ENCODE results near the gene TRIP12. TPM values are rescaled to one million over a fixed set of nuclear protein-coding genes. Genes with fewer than 3 reads are reported as not detected.
"Not testable (repeated sequence)": the region's sequence is repeated elsewhere in the genome, so short reads cannot be mapped to it uniquely, and the experiment has no call there.

The TRIP12 gene
- total and polyA plus RNA-seq, 10 donors: 15.3 to 263 (median 189) TPM

GRCh38 chr2:229925201-229925600, 3.4 kb upstream of the TRIP12 start:
- intact Hi-C loops (cut with DNase I; ENCODE audit: low total_unique reads): no loop called here
- Histone ChIP-seq H3K27me3 (replicated peaks in 1 of 7) (no peaks in the 10 kb centered on the region), H3K27ac (no peak overlapping the region), H3K36me3 (no peaks in the 10 kb centered on the region), H3K4me1 (peaks cover 6 to 26% (median 15%) of the 10 kb centered on the region in 6 donors), H3K4me3 (no peak overlapping the region), H3K9me3 (no peaks in the 10 kb centered on the region)
- TF ChIP-seq POLR2AphosphoS5 (IDR thresholded peaks at IDR 0.05) (no peak), POLR2A (IDR thresholded peaks at IDR 0.05) (no peak), CTCF (IDR thresholded peaks at IDR 0.05 in 8 of 11, conservative IDR thresholded peaks at IDR 0.05 in 3 of 11) (no peak)
- no peak for DNase-seq

GRCh38 chr2:229924541-229924940, 2.7 kb upstream of the TRIP12 start:
- intact Hi-C loops (cut with DNase I; ENCODE audit: low total_unique reads); H3K4me3 ChIP-seq; H3K9me3 ChIP-seq; DNase-seq; H3K36me3 ChIP-seq; H3K27ac ChIP-seq; H3K27me3 ChIP-seq (replicated peaks in 1 of 7): not testable (repeated sequence)
- peaks cover 11 to 33% (median 22%) of the 10 kb centered on the region in 6 donors for H3K4me1 ChIP-seq
- 91 to 96% (median 94%) methylated on average over 10 of the region's 10 CpGs for WGBS, 5 donors

GRCh38 chr2:229922449-229923386, 909 bp upstream of the TRIP12 start, which contains the start of gene FBXO36:
Gene FBXO36, plus strand, starts transcription at chr2:229922503. Its CDS starts 11 bp downstream, at chr2:229922514.
- TF ChIP-seq CTCF (IDR thresholded peaks at IDR 0.05 in 8 of 11, conservative IDR thresholded peaks at IDR 0.05 in 3 of 11) (no peak), POLR2AphosphoS5 (IDR thresholded peaks at IDR 0.05) (no peak), POLR2A (IDR thresholded peaks at IDR 0.05) (no peak)
- intact Hi-C loops (cut with DNase I; ENCODE audit: low total_unique reads): no loop called here
- Histone ChIP-seq H3K36me3 (peaks cover 0 to 9% (median 0%) of the 10 kb centered on the region in 6 donors), H3K9me3 (no peaks in the 10 kb centered on the region), H3K4me1 (peaks cover 14 to 51% (median 40%) of the 10 kb centered on the region in 6 donors), H3K27me3 (replicated peaks in 1 of 7) (no peaks in the 10 kb centered on the region), H3K27ac (peak within 1 kb of the TSS; percentile 93 to 99 (median 98)), H3K4me3 (peak within 1 kb of the TSS; percentile 96 to 100 (median 100))
- 2 to 3% (median 2%) methylated on average over 44 to 61 of the region's 61 CpGs for WGBS, 5 donors
- peak; percentile 96 for DNase-seq

GRCh38 chr2:229921101-229921891, 513 bp downstream of the TRIP12 start:
- Histone ChIP-seq H3K27me3 (replicated peaks in 1 of 7) (no peaks in the 10 kb centered on the region), H3K4me1 (peaks cover 14 to 65% (median 50%) of the 10 kb centered on the region in 6 donors), H3K9me3 (no peaks in the 10 kb centered on the region), H3K36me3 (peaks cover 0 to 22% (median 0%) of the 10 kb centered on the region in 6 donors), H3K27ac (peak overlapping the region; percentile 93 to 99 (median 98)), H3K4me3 (peak overlapping the region; percentile 96 to 100 (median 100))
- intact Hi-C loops (cut with DNase I; ENCODE audit: low total_unique reads): no loop called here
- DNase-seq: peak; percentile 92
- 0 to 1% (median 1%) methylated on average over 47 to 60 of the region's 60 CpGs for WGBS, 5 donors
- TF ChIP-seq POLR2AphosphoS5 (IDR thresholded peaks at IDR 0.05) (peak in 2 of 3 donors; percentile 13 to 31), CTCF (IDR thresholded peaks at IDR 0.05 in 8 of 11, conservative IDR thresholded peaks at IDR 0.05 in 3 of 11) (peak in 1 of 11 experiments; percentile 9), POLR2A (IDR thresholded peaks at IDR 0.05) (no peak)
